Activated T-helper 1 cell treated with anti-CD3 and anti-CD28 coated beads, Interleukin-2, amount 50 U/mL, for 16 hours (primary cell): ENCODE results near the gene NHERF2.

Experiments used
- DNase-seq, 2 donors: peaks; one replicate each; pipeline ENCODE4 v3.0.0-alpha.2; 2020; ENCODE audit warnings: low read depth in 1 of 2, low spot score in 1 of 2

Gene NHERF2

DNA sequence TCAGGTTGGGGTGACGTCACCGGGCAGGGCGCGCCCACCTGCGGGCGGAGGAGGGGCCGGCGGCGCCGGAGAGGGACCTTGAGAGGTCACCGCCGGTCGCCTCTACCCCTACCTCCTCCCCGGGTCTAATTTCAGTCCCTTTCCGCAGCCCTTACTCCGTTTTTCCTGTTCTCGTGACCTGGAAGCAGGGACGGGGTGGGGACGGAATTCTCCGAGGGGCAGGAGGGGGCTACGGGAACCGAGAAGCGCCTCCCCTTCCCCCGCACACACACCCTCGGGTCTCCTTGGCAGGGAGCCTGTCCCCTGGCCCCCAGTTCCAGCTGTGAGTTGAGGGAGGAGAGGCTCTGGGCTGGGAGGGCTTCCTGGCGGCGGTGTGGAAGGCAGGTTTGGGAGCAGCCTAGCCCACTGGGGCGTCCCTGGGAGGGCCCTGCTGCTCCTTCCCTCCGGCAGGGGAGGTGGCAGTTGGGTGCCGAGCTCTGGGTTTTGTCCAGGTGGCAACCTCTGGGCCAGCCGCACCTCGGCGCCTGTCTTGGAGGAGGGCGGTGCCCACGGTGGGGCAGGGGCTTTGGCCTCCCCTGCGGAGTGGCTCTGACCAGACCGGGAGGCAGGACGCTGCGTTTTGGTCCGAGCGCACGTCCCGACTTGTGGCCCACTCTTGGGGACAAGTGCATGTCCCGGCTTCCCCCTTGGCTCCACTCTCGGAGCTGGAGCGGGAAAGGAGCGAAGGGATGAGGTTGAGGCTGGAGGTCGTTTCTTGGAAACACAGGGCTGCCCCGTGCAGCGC, 36.2 kb upstream of the NHERF2 start:
- no peak for DNase-seq

DNA sequence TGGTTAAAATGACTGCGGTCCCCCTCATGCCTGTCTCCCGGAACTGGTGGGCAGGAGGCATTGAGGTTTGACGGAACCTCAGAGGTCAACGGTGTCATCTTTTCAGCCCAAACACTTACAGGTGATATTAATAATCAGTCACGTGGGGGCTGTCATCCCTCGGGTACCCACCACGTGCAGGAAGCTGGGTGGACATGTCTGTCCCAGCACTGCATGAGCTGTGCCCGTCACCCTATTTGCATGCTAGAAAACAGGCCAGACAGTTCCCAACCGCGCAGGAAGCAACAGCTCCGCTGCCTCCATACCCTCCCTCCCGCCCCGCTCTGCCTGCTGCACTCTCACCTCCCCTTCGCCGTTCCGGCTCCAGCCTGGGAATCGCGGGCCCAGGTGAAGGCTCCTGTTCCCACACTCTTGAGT, 35.6 kb upstream of the NHERF2 start:
- no peak for DNase-seq

GRCh38 chr16:1991588-1991947, 35.1 kb upstream of the NHERF2 start:
- DNase-seq: no peak

GRCh38 chr16:1991948-1992703, 34.6 kb upstream of the NHERF2 start:
- peak; percentile 95 to 97 for DNase-seq

GRCh38 chr16:1992704-1993317, 33.9 kb upstream of the NHERF2 start:
- no peak for DNase-seq

DNA sequence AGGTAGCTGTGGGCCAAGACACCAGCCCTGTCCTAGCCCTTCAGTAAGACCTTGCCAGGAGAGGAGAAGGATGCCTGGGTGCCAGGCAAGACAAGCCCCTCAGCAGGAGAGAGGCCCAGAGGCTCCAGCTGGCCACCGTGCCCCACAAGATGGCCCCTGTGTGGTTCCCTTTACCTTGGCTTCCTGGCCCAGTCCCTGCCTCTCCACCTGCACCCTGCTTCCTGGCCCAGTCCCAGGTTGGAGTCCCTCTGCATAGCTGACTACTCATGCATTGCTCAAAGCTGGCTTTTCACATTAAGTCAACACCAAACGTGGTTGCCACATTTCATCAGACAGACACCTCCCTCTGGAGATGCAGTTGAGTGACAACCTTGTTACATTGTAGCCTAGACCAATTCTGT, 33.0 kb upstream of the NHERF2 start:
- no peak for DNase-seq

GRCh38 chr16:1997494-1998359, 29.0 kb upstream of the NHERF2 start:
- DNase-seq: no peak

DNA sequence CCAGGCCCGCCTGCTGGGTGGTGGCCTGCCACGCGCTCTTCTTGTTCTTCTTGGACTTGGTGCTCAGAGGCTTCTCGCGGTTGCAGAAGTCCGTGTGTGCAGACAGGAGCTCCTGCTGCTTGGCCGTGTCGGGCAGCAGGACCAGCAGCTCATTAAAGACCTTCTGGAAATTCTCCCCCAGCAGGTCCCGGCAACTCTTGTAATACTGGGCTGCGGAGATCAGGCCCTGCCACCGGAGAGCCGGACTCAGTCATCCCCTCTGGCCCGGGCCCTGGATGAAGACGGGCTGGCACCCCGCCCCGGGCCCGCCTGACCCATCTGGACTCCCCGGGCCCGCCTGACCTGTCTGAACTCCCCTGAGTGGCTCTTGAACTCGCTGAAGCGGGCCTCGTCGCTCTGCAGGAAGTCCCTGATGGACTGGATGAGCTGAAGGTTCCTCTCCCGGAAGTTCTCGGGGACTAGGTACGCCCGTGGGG, 28.3 kb upstream of the NHERF2 start:
- no peak for DNase-seq

DNA sequence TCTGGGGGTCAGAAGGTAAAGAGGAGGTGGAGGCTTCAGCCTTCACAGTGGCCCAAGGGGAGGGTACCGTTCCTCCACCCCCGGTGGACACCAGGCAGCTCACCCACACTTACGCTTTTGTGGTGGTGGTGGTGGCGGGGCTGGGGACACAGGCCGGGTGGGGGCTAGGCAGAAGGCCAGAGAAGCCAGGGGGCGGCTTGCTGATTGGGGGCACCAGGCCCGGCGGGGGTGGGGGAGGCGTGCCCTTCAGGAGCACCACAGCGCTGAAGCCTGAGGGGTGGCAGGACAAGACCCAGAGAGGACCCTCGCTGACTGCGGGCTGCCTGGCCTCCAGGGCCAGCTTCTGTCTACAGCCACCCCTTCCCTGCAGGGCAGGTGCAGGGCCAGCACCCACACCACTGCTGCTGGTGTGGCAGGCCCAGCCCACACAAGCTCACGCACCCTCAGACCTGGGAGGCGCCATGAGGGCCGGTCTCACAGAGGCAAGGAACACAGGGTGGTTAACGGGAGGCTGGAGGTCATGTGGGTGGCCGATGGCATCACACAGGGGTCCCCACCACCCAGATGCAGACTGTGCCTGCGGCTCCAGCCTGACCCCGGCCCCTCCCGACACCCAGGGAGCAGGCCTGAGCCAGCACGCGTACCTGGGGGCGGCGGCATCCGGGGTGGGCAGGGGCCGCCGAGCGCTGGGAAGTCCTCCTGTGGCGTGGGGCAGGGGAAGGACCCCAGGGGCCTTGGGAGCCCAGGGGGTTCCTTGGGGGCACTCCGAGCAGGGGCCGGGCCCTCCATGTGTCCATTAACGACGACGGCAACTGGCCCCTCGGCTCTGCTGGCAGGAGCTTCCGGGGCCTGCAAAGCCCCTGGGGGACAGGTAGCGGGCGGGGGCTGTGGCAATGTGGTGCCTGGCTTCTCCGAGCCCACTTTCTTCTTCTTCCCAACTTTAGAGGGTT, 27.6 kb upstream of the NHERF2 start:
- DNase-seq: no peak

- DNase-seq: no peak
These were observed 26.7 kb upstream of the NHERF2 start for GRCh38 chr16:1999866-2000514.

DNA sequence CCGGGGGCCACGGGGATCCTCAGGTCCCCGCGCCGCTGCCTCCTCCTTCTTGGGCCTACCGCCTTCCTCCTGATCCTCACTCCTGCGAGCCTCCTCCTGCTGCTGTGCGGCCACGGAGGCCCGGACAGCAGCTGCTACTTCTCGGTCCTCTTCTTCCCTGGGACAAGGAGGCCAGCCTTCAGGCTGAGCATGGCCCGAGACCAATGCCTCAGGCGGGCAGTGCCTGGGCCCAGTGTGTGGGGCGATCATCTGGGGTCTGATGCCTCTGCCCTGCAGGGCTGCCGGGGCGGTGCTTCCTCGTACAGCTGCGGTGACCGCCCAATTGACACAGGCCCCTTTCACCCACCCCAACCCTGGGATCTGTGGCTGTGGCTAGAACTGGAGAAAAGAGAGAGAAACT, 25.7 kb upstream of the NHERF2 start:
- no peak for DNase-seq

DNA sequence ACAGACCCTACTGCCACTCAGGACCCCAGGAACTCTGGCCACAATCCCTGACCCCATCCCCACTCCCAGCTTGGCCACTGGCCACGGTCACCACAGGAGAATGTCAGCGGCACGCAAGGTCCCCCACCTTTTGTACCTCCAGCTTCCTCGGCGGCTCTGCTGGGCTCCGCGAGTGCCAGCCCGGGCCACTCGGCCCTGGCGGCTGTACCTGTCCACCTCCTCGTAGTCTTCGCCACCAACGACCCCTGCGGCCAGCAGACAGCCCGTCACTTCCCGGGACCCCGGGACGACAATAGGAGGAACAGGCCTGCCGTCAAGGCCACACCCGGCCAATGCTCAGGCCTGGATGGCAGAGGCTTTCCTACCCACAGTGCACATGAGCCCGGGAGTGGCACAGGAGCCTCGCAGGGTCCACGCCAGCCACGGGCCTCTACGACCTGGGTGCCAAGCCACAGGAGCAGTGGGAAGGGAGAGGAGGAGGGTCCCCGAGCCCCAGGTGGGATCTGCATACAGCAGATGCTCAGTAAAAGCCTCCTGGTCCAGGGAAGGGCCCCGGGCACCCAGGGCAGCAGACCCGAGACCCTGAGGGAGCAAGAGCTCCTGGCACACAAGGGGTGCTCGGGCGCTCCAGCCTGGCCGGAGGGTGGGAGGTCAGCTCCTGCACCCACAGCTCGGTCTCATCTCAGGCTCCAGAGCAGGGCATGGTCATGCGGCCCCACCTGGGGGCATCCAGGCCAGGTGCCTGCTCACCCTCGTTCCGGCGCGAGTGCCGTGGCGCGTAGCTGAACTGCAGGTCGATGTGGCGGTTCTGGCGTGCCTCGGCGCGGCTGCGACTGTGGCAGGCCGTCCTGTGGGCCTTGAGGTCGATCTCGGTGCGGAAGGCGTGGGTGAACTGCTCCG, 25.0 kb upstream of the NHERF2 start:
- DNase-seq: no peak

- no peak for DNase-seq
These were observed 24.1 kb upstream of the NHERF2 start for GRCh38 chr16:2002406-2003230.

DNA sequence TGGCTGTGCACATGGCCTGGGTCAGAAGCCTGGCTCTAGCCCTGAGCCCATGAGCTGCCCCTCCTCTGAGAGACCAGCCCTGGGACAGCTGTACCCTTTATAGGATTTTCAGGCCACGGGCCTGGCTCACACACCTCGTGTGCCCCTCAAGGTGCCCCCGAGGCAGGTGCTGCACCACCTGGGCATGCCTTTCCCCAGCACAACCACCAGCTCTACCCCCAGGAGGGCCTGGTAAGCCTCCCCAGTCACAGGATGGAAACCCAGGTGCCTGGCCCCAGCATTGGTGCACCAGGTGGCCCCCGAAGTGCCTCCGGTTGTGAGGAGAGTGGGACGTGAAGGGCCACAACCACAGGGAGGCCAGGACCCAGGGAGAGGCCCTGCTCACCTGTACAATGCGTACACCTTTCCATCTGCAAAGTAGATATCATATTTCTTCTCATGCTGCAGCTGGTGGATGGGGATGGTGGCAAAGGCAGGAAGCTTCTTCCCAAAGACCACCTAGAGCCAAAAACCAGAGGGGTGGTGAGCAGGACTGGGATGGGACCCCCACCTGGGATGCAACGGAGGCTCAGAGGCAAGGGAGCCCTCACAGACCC, 23.4 kb upstream of the NHERF2 start:
- no peak for DNase-seq

- DNase-seq: peak; percentile 68 to 80
These were observed 22.7 kb upstream of the NHERF2 start for GRCh38 chr16:2003827-2004641.

- DNase-seq: no peak
These were observed 21.7 kb upstream of the NHERF2 start for GRCh38 chr16:2004795-2005517.
